ENCODE measurements around the gene ST3GAL2.

ST3GAL2 gene

GRCh38 chr16:70478912-70479341 is 40.0 kb upstream of the ST3GAL2 start:
- TF ChIP-seq HDGF (IDR thresholded peaks at IDR 0.05; ENCODE audit: borderline replicate concordance) (no peak), L3MBTL2 (conservative IDR thresholded peaks at IDR 0.05) (no peak), FOXK2 (IDR thresholded peaks at IDR 0.05) (no peak), NFRKB (IDR thresholded peaks at IDR 0.05) (no peak), ELF4 (IDR thresholded peaks at IDR 0.05) (no peak), FOXM1 (IDR thresholded peaks at IDR 0.05; ENCODE audit: borderline replicate concordance) (no peak), CTBP1 (IDR thresholded peaks at IDR 0.05; ENCODE audit: borderline replicate concordance) (no peak), SP1 (IDR thresholded peaks at IDR 0.05) (no peak), BHLHE40 (IDR thresholded peaks at IDR 0.05; ENCODE audit: borderline replicate concordance) (no peak), TARDBP (IDR thresholded peaks at IDR 0.05) (no peak), ZNF384 (IDR thresholded peaks at IDR 0.05) (no peak)
- TF ChIP-seq, protein P1, sequence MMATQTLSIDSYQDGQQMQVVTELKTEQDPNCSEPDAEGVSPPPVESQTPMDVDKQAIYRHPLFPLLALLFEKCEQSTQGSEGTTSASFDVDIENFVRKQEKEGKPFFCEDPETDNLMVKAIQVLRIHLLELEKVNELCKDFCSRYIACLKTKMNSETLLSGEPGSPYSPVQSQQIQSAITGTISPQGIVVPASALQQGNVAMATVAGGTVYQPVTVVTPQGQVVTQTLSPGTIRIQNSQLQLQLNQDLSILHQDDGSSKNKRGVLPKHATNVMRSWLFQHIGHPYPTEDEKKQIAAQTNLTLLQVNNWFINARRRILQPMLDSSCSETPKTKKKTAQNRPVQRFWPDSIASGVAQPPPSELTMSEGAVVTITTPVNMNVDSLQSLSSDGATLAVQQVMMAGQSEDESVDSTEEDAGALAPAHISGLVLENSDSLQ (IDR thresholded peaks at IDR 0.05), result no peak
- CTCF ChIA-PET, result no interaction called here
- no peak for DNase-seq (ENCODE audit: extremely low spot score)
- POLR2A ChIA-PET, result interaction anchor here (2.1 kb wide), 1 partner anchor 98 kb away, joined by 8 read pairs; no protein-coding TSS in a partner anchor

- POLR2A ChIA-PET, result interaction anchor here (0.9 to 2.1 kb wide), 2 partner anchors 97 kb away, joined by 5 to 8 read pairs; no protein-coding TSS in a partner anchor
- CTCF ChIA-PET, result no interaction called here
These were observed 39.3 kb upstream of the ST3GAL2 start for GRCh38 chr16:70478169-70478568.

GRCh38 chr16:70476272-70477020 is 37.5 kb upstream of the ST3GAL2 start:
- no peak for DNase-seq (ENCODE audit: extremely low spot score)
- ChIA-PET POLR2A (no interaction called here), CTCF (no interaction called here)
- TF ChIP-seq SUZ12 (IDR thresholded peaks at IDR 0.05), result no peak
- TF ChIP-seq TARDBP (IDR thresholded peaks at IDR 0.05), result no peak
- TF ChIP-seq ARNT (IDR thresholded peaks at IDR 0.05), result no peak
- TF ChIP-seq HDGF (IDR thresholded peaks at IDR 0.05; ENCODE audit: borderline replicate concordance), result no peak

More at GRCh38 chr16:70478169-70478568, 39.3 kb upstream of the ST3GAL2 start:
- no peak for TF ChIP-seq LEF1 (IDR thresholded peaks at IDR 0.05; ENCODE audit: borderline replicate concordance)
- no peak for DNase-seq (ENCODE audit: extremely low spot score)

GRCh38 chr16:70475054-70475871 is 36.4 kb upstream of the ST3GAL2 start:
- POLR2A ChIA-PET, result no interaction called here
- CTCF ChIA-PET, result no interaction called here
- DNase-seq (ENCODE audit: extremely low spot score), result no peak
- TF ChIP-seq BHLHE40 (IDR thresholded peaks at IDR 0.05; ENCODE audit: borderline replicate concordance) (no peak), LEF1 (IDR thresholded peaks at IDR 0.05; ENCODE audit: borderline replicate concordance) (no peak), NFRKB (IDR thresholded peaks at IDR 0.05) (no peak)

DNA sequence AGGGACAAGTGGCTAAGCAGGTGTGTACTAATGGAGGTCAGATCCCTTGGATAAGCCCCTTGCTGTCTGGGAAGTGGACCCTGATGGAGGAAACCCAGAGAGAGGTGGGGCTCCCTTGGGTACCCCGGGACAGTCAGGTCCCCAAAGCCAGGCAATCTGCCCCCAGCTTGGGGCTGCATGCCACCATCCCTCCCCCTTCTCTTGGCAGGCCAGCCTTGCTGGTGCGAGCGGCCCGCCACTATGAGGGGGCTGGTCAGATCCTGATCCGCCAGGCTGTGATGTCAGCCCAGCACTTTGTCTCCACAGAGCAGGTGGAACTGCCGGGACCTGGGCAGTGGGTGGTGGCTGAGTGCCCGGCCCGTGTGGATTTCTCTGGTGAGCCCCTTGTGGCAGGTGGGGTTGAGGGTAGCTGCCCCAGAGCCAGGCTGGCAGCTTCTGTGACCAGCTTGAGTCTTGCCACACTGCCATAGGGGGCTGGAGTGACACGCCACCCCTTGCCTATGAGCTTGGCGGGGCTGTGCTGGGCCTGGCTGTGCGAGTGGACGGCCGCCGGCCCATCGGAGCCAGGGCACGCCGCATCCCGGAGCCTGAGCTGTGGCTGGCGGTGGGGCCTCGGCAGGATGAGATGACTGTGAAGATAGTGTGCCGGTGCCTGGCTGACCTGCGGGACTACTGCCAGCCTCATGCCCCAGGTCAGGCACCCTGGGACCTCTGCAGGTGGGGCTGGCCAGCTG is 35.6 kb upstream of the ST3GAL2 start:
- POLR2A ChIA-PET, result interaction anchor here (1.3 kb wide), 1 partner anchor 93 kb away, joined by 5 read pairs; no protein-coding TSS in a partner anchor
- TF ChIP-seq L3MBTL2 (conservative IDR thresholded peaks at IDR 0.05), result no peak
- no peak for TF ChIP-seq SP1 (IDR thresholded peaks at IDR 0.05)
- TF ChIP-seq NFRKB (IDR thresholded peaks at IDR 0.05), result no peak
- CTCF ChIA-PET, result no interaction called here
- no peak for DNase-seq (ENCODE audit: extremely low spot score)

- DNase-seq (ENCODE audit: extremely low spot score), result no peak
- POLR2A ChIA-PET, result interaction anchor here (0.6 to 1.3 kb wide), 2 partner anchors 91 to 92 kb away, joined by 3 to 5 read pairs; no protein-coding TSS in a partner anchor
- TF ChIP-seq LEF1 (IDR thresholded peaks at IDR 0.05; ENCODE audit: borderline replicate concordance) (no peak), TARDBP (IDR thresholded peaks at IDR 0.05) (no peak), FOXK2 (IDR thresholded peaks at IDR 0.05) (no peak), BHLHE40 (IDR thresholded peaks at IDR 0.05; ENCODE audit: borderline replicate concordance) (no peak), ZNF384 (IDR thresholded peaks at IDR 0.05) (no peak), FOXA1 (IDR thresholded peaks at IDR 0.05) (no peak), SP1 (IDR thresholded peaks at IDR 0.05) (no peak), ARNT (IDR thresholded peaks at IDR 0.05) (no peak)
- TF ChIP-seq, protein P1 (IDR thresholded peaks at IDR 0.05), result no peak
- CTCF ChIA-PET, result no interaction called here
These were observed 34.8 kb upstream of the ST3GAL2 start for GRCh38 chr16:70473446-70474319.
